Heart right ventricle (tissue), 16 donors: ENCODE results near the gene ERLIN1. TPM values are rescaled to one million over a fixed set of nuclear protein-coding genes. Genes with fewer than 3 reads are reported as not detected.

ENCODE experiments used
- ATAC-seq, 8 donors: fragments of 200-7000 bp; cut with Tn5 transposase; one replicate each; pipeline ENCODE4 v1.9.1; 2020; ENCODE audit warnings: mild to moderate bottlenecking in 8 of 8, moderate library complexity in 8 of 8, moderate number of reproducible peaks in 1 of 8
- DNase-seq, 2 donors: peaks; one replicate each; pipeline ENCODE4 v3.0.0-alpha.2; 2020
- H3K27ac ChIP-seq, 10 donors: fragments of 200-600 bp; sonication (generic) in 2 of 10; one replicate each; pipeline versions ENCODE4 v1.5.0 to v1.8.0; 2020 to 2022; ENCODE audit warnings: mild to moderate bottlenecking in 3 of 10
- H3K27me3 ChIP-seq, 7 donors: fragments of 200-600 bp; one replicate each; pipeline ENCODE4 v1.8.0; 2021 to 2022; ENCODE audit warnings: mild to moderate bottlenecking in 2 of 7
- H3K36me3 ChIP-seq, 9 donors: fragments of 200-600 bp; sonication (generic) in 1 of 9; one replicate each; pipeline versions ENCODE4 v1.5.0 to v1.8.0; 2020 to 2022; ENCODE audit warnings: mild to moderate bottlenecking in 2 of 9
- H3K4me1 ChIP-seq, 9 donors: fragments of 200-600 bp; sonication (generic) in 1 of 9; one replicate each; pipeline versions ENCODE4 v1.5.0 to v1.8.0; 2020 to 2022; ENCODE audit warnings: mild to moderate bottlenecking in 4 of 9
- H3K4me3 ChIP-seq, 10 donors: fragments of 200-600 bp; sonication (generic) in 2 of 10; one replicate each; pipeline versions ENCODE4 v1.5.0 to v1.8.0; 2020 to 2022; ENCODE audit warnings: mild to moderate bottlenecking in 7 of 10, moderate library complexity in 2 of 10
- H3K9me3 ChIP-seq, 11 donors: fragments of 200-600 bp in 10 of 11; sonication (generic) in 2 of 11; one replicate each; pipeline versions ENCODE4 v1.5.0 to v1.8.0; 2013 to 2022; ENCODE audit warnings: mild to moderate bottlenecking in 2 of 11, control low read depth in 1 of 11, moderate library complexity in 1 of 11
- WGBS, 2 donors: extraction: QIAGEN DNeasy Blood & Tissue Kit; methylation state at CpG; one replicate each; pipeline ENCODE4 v1.1.7; 2013; ENCODE audit warnings: inconsistent platforms in 1 of 2; 5-methylcytosine and 5-hydroxymethylcytosine counted together
- intact Hi-C, 10 donors: fragments of 100-400 bp; cut with DNase I; formaldehyde crosslinking; loops; one replicate each; pipeline versions ENCODE4 v1.11.1 to v1.14.2; 2022
- polyA plus RNA-seq, 2 donors: library from polyadenylated mRNA; stranded (reverse); fragments of 200-250 nt; gene quantifications; one replicate each; pipeline ENCODE4 v1.2.3, GENCODE V29; 2013
- total RNA-seq, 10 donors: library from RNA; stranded (reverse); fragmentation: NEBNext Ultra II Directional in 3 of 10; extraction: Animal tissue kit (Norgen Biotek cat#: 25700) in 3 of 10; gene quantifications; one replicate each; pipeline versions ENCODE4 v1.2.1 to v1.2.4, GENCODE V29; 2021 to 2023
- TF ChIP-seq, protein P1 (sequence below), 9 donors: fragments of 200-600 bp; sonication (generic) in 2 of 9; IDR thresholded peaks; one replicate each; pipeline versions ENCODE4 v1.5.0 to v1.8.0; 2021 to 2022; ENCODE audit warnings: antibody characterized with exemption in 9 of 9, mild to moderate bottlenecking in 5 of 9, moderate library complexity in 1 of 9
- donor health status: Arrhythmogenic right ventricular cardiomyopathy.
- donor health status: ischemic (EF 13 %, LVEDD 7.1; RV severe dilation, severe dysfunction).
- donor health status: healthy with polysubstance abuse.
- donor health status: DM: no; HTN: yes; CAD: no.
- donor health status: DM: no; HTN: no; CAD: no.
- donor health status: ischemic (EF 25% LVEDD 6.9; RV normal size, moderate dysfunction).
- donor health status: ischemic (EF 25% LVEDD 5.7; RV mildly dilated, moderate dysfunction).
- donor health status: healthy.
- donor health status: DM: yes; HTN: yes; CAD: no.
- donor health status: Ischemic cardiomyopathy.
- donor health status: ischemic (EF 35%, LVEDD 5.7; RV mildly dilated, moderate dysfunction).
- donor health status: nonischemic (EF 11% LVEDD 7.7; RV severe dilation, severe dysfunction).
- donor health status: DM: yes; HTN: yes; CAD: no.
- donor health status: PGD.
- donor health status: ischemic (EF 29% LVEDD 5.4; RV normal size, mild dysfunction).
- donor health status: nonischemic (EF 23%, LVEDD 6.1; RV moderate dilation, normal function).

The ERLIN1 gene
- total and polyA plus RNA-seq, 12 donors = 2.1 to 13.3 (median 7.2) TPM

GRCh38 chr10:100143756-100144155, 42.1 kb downstream of the ERLIN1 start:
- no peak for ATAC-seq
- Histone ChIP-seq H3K36me3 (no peaks in the 10 kb centered on the region), H3K4me3 (no peak overlapping the region), H3K27ac (no peak overlapping the region), H3K9me3 (no peaks in the 10 kb centered on the region), H3K4me1 (no peaks in the 10 kb centered on the region), H3K27me3 (peaks cover 0 to 5% (median 0%) of the 10 kb centered on the region in 7 donors)
- DNase-seq = no peak
- intact Hi-C loops = no loop called here
- WGBS, 2 donors = 97 to 98% methylated on average over 9 of the region's 9 CpGs
- TF ChIP-seq, protein P1, sequence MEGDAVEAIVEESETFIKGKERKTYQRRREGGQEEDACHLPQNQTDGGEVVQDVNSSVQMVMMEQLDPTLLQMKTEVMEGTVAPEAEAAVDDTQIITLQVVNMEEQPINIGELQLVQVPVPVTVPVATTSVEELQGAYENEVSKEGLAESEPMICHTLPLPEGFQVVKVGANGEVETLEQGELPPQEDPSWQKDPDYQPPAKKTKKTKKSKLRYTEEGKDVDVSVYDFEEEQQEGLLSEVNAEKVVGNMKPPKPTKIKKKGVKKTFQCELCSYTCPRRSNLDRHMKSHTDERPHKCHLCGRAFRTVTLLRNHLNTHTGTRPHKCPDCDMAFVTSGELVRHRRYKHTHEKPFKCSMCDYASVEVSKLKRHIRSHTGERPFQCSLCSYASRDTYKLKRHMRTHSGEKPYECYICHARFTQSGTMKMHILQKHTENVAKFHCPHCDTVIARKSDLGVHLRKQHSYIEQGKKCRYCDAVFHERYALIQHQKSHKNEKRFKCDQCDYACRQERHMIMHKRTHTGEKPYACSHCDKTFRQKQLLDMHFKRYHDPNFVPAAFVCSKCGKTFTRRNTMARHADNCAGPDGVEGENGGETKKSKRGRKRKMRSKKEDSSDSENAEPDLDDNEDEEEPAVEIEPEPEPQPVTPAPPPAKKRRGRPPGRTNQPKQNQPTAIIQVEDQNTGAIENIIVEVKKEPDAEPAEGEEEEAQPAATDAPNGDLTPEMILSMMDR (IDR thresholded peaks at IDR 0.05) = no peak

- H3K9me3 ChIP-seq = no peaks in the 10 kb centered on the region
- H3K27me3 ChIP-seq = peaks cover 0 to 5% (median 0%) of the 10 kb centered on the region in 7 donors
- intact Hi-C loops = no loop called here
- H3K27ac ChIP-seq = no peak overlapping the region
- H3K4me1 ChIP-seq = no peaks in the 10 kb centered on the region
- H3K4me3 ChIP-seq = no peak overlapping the region
- ATAC-seq (no peak), DNase-seq (no peak)
- H3K36me3 ChIP-seq = no peaks in the 10 kb centered on the region
- TF ChIP-seq, protein P1 (IDR thresholded peaks at IDR 0.05) = no peak
- WGBS, 2 donors = 77% methylated on average over 5 of the region's 5 CpGs
Measured at GRCh38 chr10:100141446-100142087, 44.3 kb downstream of the ERLIN1 start.

DNA sequence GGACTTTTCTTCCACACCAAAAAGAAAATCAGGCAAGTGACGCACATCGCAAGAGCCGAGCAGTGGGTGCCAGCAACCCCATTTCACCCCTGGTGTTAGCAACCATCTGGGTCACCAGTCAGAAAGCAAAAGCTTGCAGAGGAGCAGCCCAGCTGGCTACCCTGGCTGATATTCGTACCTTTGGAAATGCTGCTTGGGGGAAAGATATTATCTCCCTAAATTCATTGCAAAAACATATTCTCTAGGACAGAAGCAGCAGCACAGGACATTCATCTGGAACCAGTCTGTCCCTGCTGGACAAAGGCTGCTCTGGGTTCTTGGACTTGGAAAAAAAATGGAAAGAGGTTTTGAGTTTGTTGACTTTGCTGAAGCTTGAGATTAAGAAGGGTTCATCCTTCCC, 45.8 kb downstream of the ERLIN1 start:
- ATAC-seq = no peak
- intact Hi-C loops = no loop called here
- no peaks in the 10 kb centered on the region for H3K36me3 ChIP-seq
- TF ChIP-seq, protein P1 (IDR thresholded peaks at IDR 0.05) = no peak
- 89 to 92% methylated on average over 4 of the region's 4 CpGs for WGBS, 2 donors
- peaks cover 0 to under 1% (median 0%) of the 10 kb centered on the region in 11 donors for H3K9me3 ChIP-seq
- peaks cover 0 to 11% (median 0%) of the 10 kb centered on the region in 7 donors for H3K27me3 ChIP-seq
- no peak overlapping the region for H3K27ac ChIP-seq
- no peaks in the 10 kb centered on the region for H3K4me1 ChIP-seq
- H3K4me3 ChIP-seq = no peak overlapping the region
- DNase-seq = no peak

DNA sequence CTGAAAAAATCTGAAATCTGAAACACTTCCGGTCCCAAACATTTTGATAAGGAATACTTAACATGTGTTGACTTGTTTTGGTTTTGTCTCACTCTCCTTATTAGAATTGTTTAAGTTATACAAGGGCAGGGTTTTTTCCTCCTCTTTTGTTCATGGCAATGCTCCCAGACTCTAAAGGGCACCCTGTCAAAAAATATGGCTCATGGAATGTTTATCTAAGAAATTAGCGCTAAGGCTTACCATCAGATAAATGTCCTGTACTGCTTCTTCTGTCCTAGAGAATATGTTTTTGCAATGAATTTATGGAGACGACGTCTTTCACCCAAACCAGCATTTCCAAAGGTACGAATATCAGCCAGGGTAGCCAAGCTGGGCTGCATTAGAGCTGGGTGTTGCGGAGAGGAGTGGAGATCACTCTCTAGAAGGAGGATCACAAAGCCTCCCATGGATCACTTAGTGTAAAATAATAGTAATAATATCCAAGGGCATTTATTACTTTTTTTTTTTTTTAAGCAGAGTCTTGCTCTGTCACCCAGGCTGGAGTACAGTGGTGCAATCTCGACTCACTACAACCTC, 46.8 kb downstream of the ERLIN1 start:
- intact Hi-C loops = no loop called here
- Histone ChIP-seq H3K27me3 (peaks cover 0 to 11% (median 0%) of the 10 kb centered on the region in 7 donors), H3K4me3 (no peak overlapping the region), H3K9me3 (peaks cover 0 to 7% (median 0%) of the 10 kb centered on the region in 11 donors), H3K36me3 (no peaks in the 10 kb centered on the region), H3K4me1 (no peaks in the 10 kb centered on the region), H3K27ac (no peak overlapping the region)
- DNase-seq (no peak), ATAC-seq (no peak)
- TF ChIP-seq, protein P1 (IDR thresholded peaks at IDR 0.05) = no peak
- 80% methylated on average over 7 of the region's 7 CpGs for WGBS, 2 donors
